ENCODE data around the gene HLA-B.

- TF ChIP-seq CTCF (IDR thresholded peaks at IDR 0.05), result no peak
- no peak for TF ChIP-seq POLR2A (IDR thresholded peaks at IDR 0.05)
Observed at GRCh38 chr6:31349301-31349700, 7.7 kb downstream of the HLA-B start.

Measured in right lobe of liver (tissue), 4 donors.